Breast epithelium (tissue), 3 donors: Measurements from ENCODE around the gene EBF3.

ENCODE experiments used
- POLR2A ChIP-seq: fragments of 450-650 bp; IDR thresholded peaks from one replicate; pipeline ENCODE4 v1.6.1; 2016; ENCODE audit warnings: antibody characterized with exemption, mild to moderate bottlenecking, moderate library complexity
- POLR2AphosphoS5 ChIP-seq, 3 donors: sonication (generic); formaldehyde crosslinking; IDR thresholded peaks; one replicate each; pipeline ENCODE4 v1.6.1; 2017; ENCODE audit warnings: antibody characterized with exemption in 3 of 3
- TF ChIP-seq, protein P1 (sequence below), 3 donors: fragments of 450-650 bp; IDR thresholded peaks; one replicate each; pipeline ENCODE4 v1.5.1; 2016 to 2017; ENCODE audit warnings: antibody characterized with exemption in 3 of 3, mild to moderate bottlenecking in 3 of 3, moderate library complexity in 3 of 3

- TF ChIP-seq, protein P1, sequence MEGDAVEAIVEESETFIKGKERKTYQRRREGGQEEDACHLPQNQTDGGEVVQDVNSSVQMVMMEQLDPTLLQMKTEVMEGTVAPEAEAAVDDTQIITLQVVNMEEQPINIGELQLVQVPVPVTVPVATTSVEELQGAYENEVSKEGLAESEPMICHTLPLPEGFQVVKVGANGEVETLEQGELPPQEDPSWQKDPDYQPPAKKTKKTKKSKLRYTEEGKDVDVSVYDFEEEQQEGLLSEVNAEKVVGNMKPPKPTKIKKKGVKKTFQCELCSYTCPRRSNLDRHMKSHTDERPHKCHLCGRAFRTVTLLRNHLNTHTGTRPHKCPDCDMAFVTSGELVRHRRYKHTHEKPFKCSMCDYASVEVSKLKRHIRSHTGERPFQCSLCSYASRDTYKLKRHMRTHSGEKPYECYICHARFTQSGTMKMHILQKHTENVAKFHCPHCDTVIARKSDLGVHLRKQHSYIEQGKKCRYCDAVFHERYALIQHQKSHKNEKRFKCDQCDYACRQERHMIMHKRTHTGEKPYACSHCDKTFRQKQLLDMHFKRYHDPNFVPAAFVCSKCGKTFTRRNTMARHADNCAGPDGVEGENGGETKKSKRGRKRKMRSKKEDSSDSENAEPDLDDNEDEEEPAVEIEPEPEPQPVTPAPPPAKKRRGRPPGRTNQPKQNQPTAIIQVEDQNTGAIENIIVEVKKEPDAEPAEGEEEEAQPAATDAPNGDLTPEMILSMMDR (IDR thresholded peaks at IDR 0.05), result peak in 2 of 3 donors; percentile 17 to 20
- TF ChIP-seq POLR2AphosphoS5 (IDR thresholded peaks at IDR 0.05), result no peak
- no peak for TF ChIP-seq POLR2A
These were observed 110.5 kb downstream of the EBF3 start for GRCh38 chr10:129853562-129853903.
